Sciatic nerve (tissue), 2 donors: ENCODE data around the gene ANKRD35. TPM values are rescaled to one million over a fixed set of nuclear protein-coding genes. Genes with fewer than 3 reads are reported as not detected.
"Not testable (repeated sequence)": the region's sequence is repeated elsewhere in the genome, so short reads cannot be mapped to it uniquely, and the experiment has no call there.

Experiments
- ATAC-seq: fragments of 200-7000 bp; cut with Tn5 transposase; one replicate; pipeline ENCODE4 v1.9.1; 2020; ENCODE audit warnings: mild to moderate bottlenecking, moderate library complexity
- DNase-seq: peaks from one replicate; pipeline ENCODE4 v3.0.0-alpha.2; 2020; ENCODE audit warnings: low spot score
- intact Hi-C: fragments of 100-400 bp; cut with DNase I; formaldehyde crosslinking; loops from one replicate; pipeline ENCODE4 v1.14.2; 2022
- total RNA-seq: library from RNA; stranded (reverse); fragmentation: NEBNext Ultra II Directional; extraction: Animal tissue kit (Norgen Biotek cat#: 25700); gene quantifications from one replicate; pipeline ENCODE4 v1.2.1, GENCODE V29; 2021
- donor health status: DM: no; HTN: no; CAD: no.
- donor health status: DM: no; HTN: no; CAD: no.

Gene ANKRD35
- total RNA-seq, 1 donor from 2014 or later: 3.8 TPM

GRCh38 chr1:145868232-145868631 is 17.4 kb downstream of the ANKRD35 start:
- ATAC-seq: no peak
- no peak for DNase-seq
- intact Hi-C loops: no loop called here

- DNase-seq: no peak
- ATAC-seq: no peak
- intact Hi-C loops: no loop called here
These were observed 22.2 kb downstream of the ANKRD35 start for GRCh38 chr1:145863282-145864018.

GRCh38 chr1:145859491-145860023 is 26.1 kb downstream of the ANKRD35 start:
- intact Hi-C loops: no loop called here
- DNase-seq: peak; percentile 95
- peak; percentile 90 for ATAC-seq

- intact Hi-C loops: no loop called here
- DNase-seq (peak; percentile 97), ATAC-seq (peak; percentile 97)
These were observed 26.7 kb downstream of the ANKRD35 start, which contains the start of gene PIAS3 for GRCh38 chr1:145858901-145859490. TSS of gene PIAS3 (minus strand) at chr1:145859081. CDS start at chr1:145858990, 91 bp downstream.

DNA sequence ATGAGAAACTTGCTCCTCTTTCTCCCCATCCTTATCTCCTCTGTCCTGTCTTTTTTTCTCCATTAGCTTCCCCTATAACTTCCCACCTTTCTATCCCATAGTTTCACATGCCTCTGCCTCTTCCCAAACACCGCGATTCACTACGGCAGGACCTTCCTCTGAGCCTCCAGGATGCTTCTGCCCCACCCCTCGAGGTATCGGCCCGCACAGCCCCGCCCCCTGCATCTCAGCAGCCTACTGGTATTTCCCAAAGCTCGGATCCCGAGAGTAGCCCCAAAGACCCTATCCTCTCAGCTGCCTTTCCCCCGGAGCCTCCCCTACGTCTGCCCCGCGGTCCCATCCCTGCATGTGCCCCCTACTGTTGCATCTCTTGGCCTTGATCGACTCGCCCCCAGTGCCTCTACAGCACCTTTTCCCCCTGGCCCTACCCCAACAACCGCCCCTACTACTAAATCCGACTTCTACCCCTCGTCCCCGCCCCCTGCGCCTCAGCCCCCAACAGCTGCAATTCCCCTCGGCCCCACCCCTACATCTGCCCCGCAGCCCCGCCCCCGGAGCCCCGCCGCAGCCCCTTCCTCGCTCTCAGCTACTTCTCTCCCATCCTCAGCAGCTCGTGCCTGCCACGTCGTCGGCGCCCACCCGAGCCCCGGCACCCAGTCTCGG is 27.3 kb downstream of the ANKRD35 start:
- intact Hi-C loops: no loop called here
- DNase-seq (peak; percentile 79), ATAC-seq (peak; percentile 35)

DNA sequence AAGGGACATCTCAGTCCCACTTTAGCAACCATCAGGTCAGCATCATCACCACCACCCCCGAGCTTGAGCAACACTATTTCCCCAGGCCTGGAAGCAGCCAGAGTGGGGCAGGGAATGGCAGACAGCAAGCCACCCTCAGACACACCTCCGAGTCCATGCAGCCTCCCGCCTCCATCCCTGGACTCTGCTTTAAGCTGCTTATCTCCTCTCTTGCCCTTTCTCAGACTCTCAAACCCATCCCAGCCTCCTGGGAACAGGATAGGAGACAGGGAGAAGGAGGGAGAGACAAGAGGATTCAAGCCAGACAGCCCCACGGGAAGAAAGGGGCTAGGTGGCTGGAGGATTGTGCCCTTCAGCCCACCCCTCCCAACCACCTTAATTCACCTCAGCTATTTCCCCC is 28.5 kb downstream of the ANKRD35 start:
- DNase-seq (no peak), ATAC-seq (no peak)
- intact Hi-C loops: no loop called here

DNA sequence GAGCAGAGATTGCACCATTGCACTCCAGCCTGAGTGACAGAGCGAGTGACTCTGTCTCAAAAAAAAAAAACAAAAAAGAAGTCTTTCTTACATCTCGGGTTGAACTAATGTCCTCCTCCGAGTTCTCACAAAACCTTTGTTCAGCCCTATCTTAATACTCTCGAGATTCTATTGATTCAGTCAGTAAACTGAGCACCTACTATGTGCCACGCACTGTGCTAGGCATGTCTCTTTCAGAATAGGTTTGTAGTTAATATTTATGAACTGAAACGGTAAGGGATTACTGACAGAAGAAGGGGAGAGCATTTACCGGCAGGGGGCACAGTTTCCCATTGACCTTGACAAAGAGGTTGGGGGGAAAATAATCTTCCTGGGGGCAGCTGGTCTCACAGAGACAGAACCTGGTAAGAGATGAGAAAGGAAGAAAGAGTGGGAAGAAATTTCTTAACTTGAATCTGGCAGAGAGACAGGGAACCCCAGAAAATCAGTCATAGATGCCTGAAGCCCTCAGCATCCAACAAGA is 30.2 kb downstream of the ANKRD35 start:
- intact Hi-C loops: no loop called here
- DNase-seq (no peak), ATAC-seq (no peak)

- intact Hi-C loops: no loop called here
- DNase-seq: no peak
- no peak for ATAC-seq
These were observed 36.1 kb downstream of the ANKRD35 start for GRCh38 chr1:145849356-145850160.

GRCh38 chr1:145847827-145848226 is 37.8 kb downstream of the ANKRD35 start:
- no peak for ATAC-seq
- no peak for DNase-seq
- intact Hi-C loops: no loop called here

GRCh38 chr1:145846201-145846612 is 39.5 kb downstream of the ANKRD35 start:
- intact Hi-C loops: no loop called here
- DNase-seq: no peak
- ATAC-seq: peak; percentile 58

DNA sequence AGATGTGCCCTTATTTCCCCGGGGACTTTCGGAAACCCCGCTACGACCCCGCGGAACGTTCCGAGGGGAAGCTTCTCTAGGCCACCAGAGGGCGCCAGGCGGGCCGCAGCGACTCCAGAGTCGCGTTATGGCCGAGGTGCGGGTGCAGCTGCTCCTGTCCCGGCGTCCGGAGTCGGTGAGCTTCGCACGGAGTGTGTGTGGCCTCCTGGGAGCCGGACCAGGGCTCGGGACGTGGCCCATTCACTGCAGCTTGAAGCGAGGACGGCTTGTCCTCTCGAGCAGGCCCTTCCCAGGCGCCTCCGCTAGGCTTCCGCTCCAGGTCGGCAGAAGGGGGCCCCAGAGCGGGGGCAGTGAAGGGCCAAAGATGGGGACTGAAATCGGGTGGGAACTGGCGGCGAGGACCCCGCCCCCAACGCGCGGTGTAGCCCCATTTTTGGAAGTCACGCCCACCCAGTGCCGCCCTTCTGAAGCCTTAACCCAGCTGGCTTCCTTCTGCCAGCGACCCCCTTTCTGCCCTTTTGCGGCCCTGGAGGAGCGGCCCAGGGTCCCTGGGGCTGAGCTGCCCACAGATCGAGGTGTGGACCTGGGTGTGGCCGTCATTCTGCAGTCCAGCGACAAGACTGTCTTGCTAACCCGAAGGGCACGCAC is 40.0 kb downstream of the ANKRD35 start, which contains the start of gene NUDT17:
Gene NUDT17 (plus strand): TSS at position 117 of the 648 bp plus-strand sequence. CDS start 11 bp downstream, at position 128.
- intact Hi-C loops: no loop called here
- ATAC-seq (peak; percentile 88), DNase-seq (peak; percentile 89)

DNA sequence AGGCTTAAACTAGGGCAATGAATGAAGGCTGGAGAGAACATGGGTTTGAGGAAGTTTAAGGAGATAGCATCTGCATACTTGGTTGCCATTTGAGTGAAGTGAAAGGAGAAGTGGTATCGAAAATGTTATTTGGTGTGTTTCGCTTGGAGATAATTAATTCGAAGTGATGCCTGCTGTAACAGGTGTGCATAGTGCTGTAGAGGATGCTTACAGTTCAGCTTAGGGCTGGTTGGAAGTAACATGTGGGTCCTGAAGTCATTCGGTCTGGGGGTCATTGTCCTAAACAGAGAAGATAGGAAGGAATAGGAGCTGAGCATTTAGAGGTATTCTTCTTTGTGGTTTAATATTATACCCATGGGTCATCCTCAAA is 40.5 kb downstream of the ANKRD35 start:
- DNase-seq (no peak), ATAC-seq (peak; percentile 46)
- intact Hi-C loops: no loop called here

GRCh38 chr1:145843031-145843430 is 42.6 kb downstream of the ANKRD35 start:
- intact Hi-C loops: no loop called here
- DNase-seq (no peak), ATAC-seq (no peak)

GRCh38 chr1:145837656-145838055 is 48.0 kb downstream of the ANKRD35 start:
- ATAC-seq: no peak
- DNase-seq: no peak
- intact Hi-C loops: no loop called here

DNA sequence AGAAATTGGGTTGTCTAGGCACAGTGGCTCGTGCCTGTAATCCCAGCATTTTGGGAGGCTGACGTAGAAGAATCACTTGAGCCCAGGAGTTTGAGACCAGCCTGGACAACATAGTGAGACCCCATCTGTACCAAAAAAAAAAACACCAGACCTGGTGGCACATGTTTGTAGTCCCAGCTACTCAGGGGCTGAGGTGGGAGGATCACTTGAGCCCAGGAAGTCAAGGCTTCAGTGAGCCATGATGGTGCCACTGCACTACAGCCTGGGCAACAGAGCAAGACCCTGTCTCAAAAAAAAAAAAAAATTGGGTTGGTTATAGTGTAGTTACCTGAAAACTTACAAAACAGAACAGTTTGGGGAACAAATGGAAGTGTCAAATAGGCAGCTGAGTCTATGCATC is 54.9 kb downstream of the ANKRD35 start:
- DNase-seq, ATAC-seq, intact Hi-C loops: not testable (repeated sequence)

DNA sequence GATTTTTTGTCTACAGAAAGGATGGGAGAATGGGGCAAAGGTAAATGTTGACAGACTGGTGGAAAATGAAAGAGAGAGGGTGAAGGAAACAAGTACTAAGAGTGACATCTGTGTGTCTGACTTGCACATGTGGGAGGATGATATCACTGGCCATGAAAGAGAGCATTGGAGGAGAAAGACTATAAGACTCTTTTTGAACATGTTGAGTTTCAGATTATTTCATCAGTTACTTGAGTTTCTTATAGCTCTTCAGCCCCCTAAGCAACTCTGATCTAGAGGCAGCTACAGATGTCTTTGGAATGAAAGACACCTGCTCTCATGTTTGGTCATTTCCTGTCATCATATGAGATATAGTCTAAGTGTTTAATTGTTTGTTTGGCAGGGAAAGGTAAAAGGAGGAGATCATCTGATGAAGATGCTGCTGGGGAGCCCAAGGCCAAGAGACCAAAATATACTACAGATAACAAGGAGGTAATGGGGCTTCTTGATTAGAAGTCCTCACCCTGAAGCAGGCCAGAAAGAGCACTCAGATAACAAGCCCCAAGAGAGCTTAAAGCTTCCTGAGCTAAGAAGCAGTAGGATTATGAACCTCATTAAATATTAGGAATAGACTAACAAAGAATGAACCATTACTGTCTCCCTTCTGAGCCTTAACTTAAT is 57.2 kb downstream of the ANKRD35 start:
- ATAC-seq (no peak), DNase-seq (no peak)
- intact Hi-C loops: loop anchor here (10.0 kb wide), 1 partner anchor 54 kb away; no protein-coding TSS in a partner anchor

GRCh38 chr1:145827966-145828365 is 57.7 kb downstream of the ANKRD35 start:
- no peak for ATAC-seq
- intact Hi-C loops: loop anchor here (10.0 kb wide), 1 partner anchor 53 kb away; no protein-coding TSS in a partner anchor
- no peak for DNase-seq

- ATAC-seq (no peak), DNase-seq (no peak)
- intact Hi-C loops: loop anchor here (10.0 kb wide), 1 partner anchor 51 kb away; no protein-coding TSS in a partner anchor
These were observed 59.6 kb downstream of the ANKRD35 start for GRCh38 chr1:145826030-145826429.
